Measurements from ENCODE around the gene JPT2. TPM values are rescaled to one million over a fixed set of nuclear protein-coding genes. Genes with fewer than 3 reads are reported as not detected.

JPT2 gene
- total RNA-seq, 4 donors from 2014 or later: 8.7 to 28.2 (median 15.9) TPM

GRCh38 chr16:1677339-1677738 is 740 bp upstream of the JPT2 start:
- peak overlapping the region in 2 of 4 donors; percentile 66 to 70 for H3K4me3 ChIP-seq
- H3K27ac ChIP-seq: peak overlapping the region in 3 of 4 donors; percentile 48 to 79 (median 49)

GRCh38 chr16:1678500-1679098 is 520 bp downstream of the JPT2 start:
- Histone ChIP-seq H3K9me3 (no peaks in the 10 kb centered on the region), H3K4me1 (peaks cover 0 to 4% of the 10 kb centered on the region in 2 donors), H3K27ac (peak overlapping the region; percentile 68 to 79 (median 71)), H3K4me3 (peak overlapping the region; percentile 53 to 74 (median 68)), H3K27me3 (no peaks in the 10 kb centered on the region), H3K36me3 (peaks cover 0 to 23% of the 10 kb centered on the region in 2 donors)
- in situ Hi-C loops (cut with MboI; ENCODE audit: low sequenced_read_pairs in 4 of 4): no loop called here
- ATAC-seq (peak; percentile 39), DNase-seq (peak; percentile 15 to 39)
- TF ChIP-seq CTCF (IDR thresholded peaks at IDR 0.05 in 4 of 5, conservative IDR thresholded peaks at IDR 0.05 in 1 of 5) (no peak), POLR2A (IDR thresholded peaks at IDR 0.05) (no peak)
- intact Hi-C loops (cut with DNase I; ENCODE audit: low total_unique reads): loop anchor here (1.0 to 2.0 kb wide), 2 partner anchors 28 to 68 kb away; partner anchors contain the start of gene MAPK8IP3

More at GRCh38 chr16:1677339-1677738, 740 bp upstream of the JPT2 start:
- H3K27me3 ChIP-seq: no peaks in the 10 kb centered on the region
- ATAC-seq: no peak
- intact Hi-C loops (cut with DNase I; ENCODE audit: low total_unique reads) (no loop called here), in situ Hi-C loops (cut with MboI; ENCODE audit: low sequenced_read_pairs in 4 of 4) (no loop called here)
- no peak for DNase-seq
- H3K36me3 ChIP-seq: peaks cover 0 to 33% of the 10 kb centered on the region in 2 donors
- H3K4me1 ChIP-seq: peaks cover 0 to 4% of the 10 kb centered on the region in 2 donors
- no peaks in the 10 kb centered on the region for H3K9me3 ChIP-seq
- TF ChIP-seq POLR2A (IDR thresholded peaks at IDR 0.05) (no peak), CTCF (IDR thresholded peaks at IDR 0.05 in 4 of 5, conservative IDR thresholded peaks at IDR 0.05 in 1 of 5) (no peak)

GRCh38 chr16:1680361-1680760 is 2.3 kb downstream of the JPT2 start:
- DNase-seq (no peak), ATAC-seq (no peak)
- H3K27ac ChIP-seq: no peak overlapping the region
- peaks cover 0 to 4% of the 10 kb centered on the region in 2 donors for H3K4me1 ChIP-seq
- no peaks in the 10 kb centered on the region for H3K27me3 ChIP-seq
- H3K36me3 ChIP-seq: peaks cover 0 to 13% of the 10 kb centered on the region in 2 donors
- in situ Hi-C loops (cut with MboI; ENCODE audit: low sequenced_read_pairs in 4 of 4): no loop called here
- TF ChIP-seq POLR2A (IDR thresholded peaks at IDR 0.05) (no peak), CTCF (IDR thresholded peaks at IDR 0.05 in 4 of 5, conservative IDR thresholded peaks at IDR 0.05 in 1 of 5) (no peak)
- intact Hi-C loops (cut with DNase I; ENCODE audit: low total_unique reads): loop anchor here (10.0 kb wide), 1 partner anchor 206 kb away; the partner anchor contains the start of gene CLCN7
- no peaks in the 10 kb centered on the region for H3K9me3 ChIP-seq
- H3K4me3 ChIP-seq: no peak overlapping the region

GRCh38 chr16:1681032-1681431 is 3.0 kb downstream of the JPT2 start:
- peaks cover 0 to 4% of the 10 kb centered on the region in 2 donors for H3K4me1 ChIP-seq
- TF ChIP-seq CTCF (IDR thresholded peaks at IDR 0.05 in 4 of 5, conservative IDR thresholded peaks at IDR 0.05 in 1 of 5) (no peak), POLR2A (IDR thresholded peaks at IDR 0.05) (no peak)
- in situ Hi-C loops (cut with MboI; ENCODE audit: low sequenced_read_pairs in 4 of 4) (no loop called here), intact Hi-C loops (cut with DNase I; ENCODE audit: low total_unique reads) (loop anchor here (10.0 kb wide), 1 partner anchor 206 kb away; the partner anchor contains the start of gene CLCN7)
- no peak for DNase-seq
- H3K27me3 ChIP-seq: no peaks in the 10 kb centered on the region
- ATAC-seq: no peak
- H3K4me3 ChIP-seq: no peak overlapping the region
- H3K36me3 ChIP-seq: peaks cover 0 to 13% of the 10 kb centered on the region in 2 donors
- no peaks in the 10 kb centered on the region for H3K9me3 ChIP-seq
- H3K27ac ChIP-seq: no peak overlapping the region

Measured in gastrocnemius medialis (tissue), 4 donors.